Measurements from ENCODE around the gene AMFR.

DNA sequence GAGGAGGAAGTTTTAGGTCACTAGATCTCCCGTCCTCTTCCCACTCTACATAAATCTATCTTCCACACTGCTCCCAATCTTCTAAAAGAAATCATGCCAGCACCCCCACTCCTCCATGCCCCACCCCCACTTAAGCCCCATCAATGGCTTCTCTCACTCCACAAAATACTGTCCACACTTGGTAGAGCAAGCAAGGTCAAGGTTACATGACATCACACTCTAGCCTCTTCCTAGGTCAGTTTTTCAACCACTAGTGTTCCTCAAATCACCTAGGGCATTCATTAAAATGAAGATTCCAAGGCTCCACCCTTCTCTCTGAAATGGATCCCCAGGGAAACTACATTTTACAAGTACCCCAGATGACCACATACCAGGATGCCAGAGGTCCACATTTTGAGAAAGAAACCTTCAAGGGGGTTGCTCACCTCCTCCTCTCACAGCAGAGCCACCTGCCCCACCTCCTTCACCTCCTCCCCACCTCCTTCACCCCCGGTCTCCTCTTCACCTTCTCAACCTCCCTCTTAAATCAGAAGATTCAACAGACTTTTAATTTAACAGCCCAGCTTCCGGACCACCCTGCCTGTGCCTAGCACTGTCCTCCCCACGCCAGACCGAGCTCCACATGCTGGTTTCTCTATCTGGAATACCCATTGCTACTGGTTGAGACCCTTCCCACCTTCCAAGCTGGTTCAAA lies 3.2 kb downstream of the AMFR start:
- TF ChIP-seq BHLHE40 (IDR thresholded peaks at IDR 0.05; ENCODE audit: low read length) (no peak), ZNF678 (CRISPR knock-in tag; IDR thresholded peaks at IDR 0.05) (no peak), POLR2AphosphoS5 (IDR thresholded peaks at IDR 0.05; ENCODE audit: low read depth, low read length) (no peak), ZNF510 (CRISPR knock-in tag; IDR thresholded peaks at IDR 0.05; ENCODE audit: low read depth) (no peak), ZNF10 (CRISPR knock-in tag; IDR thresholded peaks at IDR 0.05; ENCODE audit: borderline replicate concordance, low read depth) (no peak), HIVEP1 (CRISPR knock-in tag; IDR thresholded peaks at IDR 0.05) (no peak), SRSF1 (optimal IDR thresholded peaks at IDR 0.05; ENCODE audit: low read depth, low read length) (no peak), ZNF121 (CRISPR knock-in tag; IDR thresholded peaks at IDR 0.05) (no peak), TAF1 (CRISPR knock-in tag; IDR thresholded peaks at IDR 0.05) (no peak), ESRRA (CRISPR knock-in tag; IDR thresholded peaks at IDR 0.05; ENCODE audit: low read depth) (no peak)
- TF ChIP-seq, protein P1, sequence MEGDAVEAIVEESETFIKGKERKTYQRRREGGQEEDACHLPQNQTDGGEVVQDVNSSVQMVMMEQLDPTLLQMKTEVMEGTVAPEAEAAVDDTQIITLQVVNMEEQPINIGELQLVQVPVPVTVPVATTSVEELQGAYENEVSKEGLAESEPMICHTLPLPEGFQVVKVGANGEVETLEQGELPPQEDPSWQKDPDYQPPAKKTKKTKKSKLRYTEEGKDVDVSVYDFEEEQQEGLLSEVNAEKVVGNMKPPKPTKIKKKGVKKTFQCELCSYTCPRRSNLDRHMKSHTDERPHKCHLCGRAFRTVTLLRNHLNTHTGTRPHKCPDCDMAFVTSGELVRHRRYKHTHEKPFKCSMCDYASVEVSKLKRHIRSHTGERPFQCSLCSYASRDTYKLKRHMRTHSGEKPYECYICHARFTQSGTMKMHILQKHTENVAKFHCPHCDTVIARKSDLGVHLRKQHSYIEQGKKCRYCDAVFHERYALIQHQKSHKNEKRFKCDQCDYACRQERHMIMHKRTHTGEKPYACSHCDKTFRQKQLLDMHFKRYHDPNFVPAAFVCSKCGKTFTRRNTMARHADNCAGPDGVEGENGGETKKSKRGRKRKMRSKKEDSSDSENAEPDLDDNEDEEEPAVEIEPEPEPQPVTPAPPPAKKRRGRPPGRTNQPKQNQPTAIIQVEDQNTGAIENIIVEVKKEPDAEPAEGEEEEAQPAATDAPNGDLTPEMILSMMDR (CRISPR knock-in tag; IDR thresholded peaks at IDR 0.05), result no peak
- TF ChIP-seq, protein P2, sequence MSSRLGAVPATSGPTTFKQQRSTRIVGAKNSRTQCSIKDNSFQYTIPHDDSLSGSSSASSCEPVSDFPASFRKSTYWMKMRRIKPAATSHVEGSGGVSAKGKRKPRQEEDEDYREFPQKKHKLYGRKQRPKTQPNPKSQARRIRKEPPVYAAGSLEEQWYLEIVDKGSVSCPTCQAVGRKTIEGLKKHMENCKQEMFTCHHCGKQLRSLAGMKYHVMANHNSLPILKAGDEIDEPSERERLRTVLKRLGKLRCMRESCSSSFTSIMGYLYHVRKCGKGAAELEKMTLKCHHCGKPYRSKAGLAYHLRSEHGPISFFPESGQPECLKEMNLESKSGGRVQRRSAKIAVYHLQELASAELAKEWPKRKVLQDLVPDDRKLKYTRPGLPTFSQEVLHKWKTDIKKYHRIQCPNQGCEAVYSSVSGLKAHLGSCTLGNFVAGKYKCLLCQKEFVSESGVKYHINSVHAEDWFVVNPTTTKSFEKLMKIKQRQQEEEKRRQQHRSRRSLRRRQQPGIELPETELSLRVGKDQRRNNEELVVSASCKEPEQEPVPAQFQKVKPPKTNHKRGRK (CRISPR knock-in tag; IDR thresholded peaks at IDR 0.05), result no peak
